GM12878 (cell line): ENCODE data around the gene ARHGEF17. TPM values are rescaled to one million over a fixed set of nuclear protein-coding genes. Genes with fewer than 3 reads are reported as not detected.

ENCODE experiments used
- ATAC-seq: fragments of 200-7000 bp; cut with Tn5 transposase; 3 replicates; pipeline ENCODE4 v1.9.1; 2020; ENCODE audit warnings: mild to moderate bottlenecking, moderate library complexity
- BruUV-seq: library from RNA; stranded (reverse); fragments of 400-500 nt; replicated peaks from 2 replicates; lab custom pipeline; 2021; lab: Mats Ljungman, UMichigan
- CTCF ChIA-PET: fragments of 300-600 bp; sonication (Branson Sonifier 250); formaldehyde crosslinking; extraction: SDS; loops from one replicate; lab custom pipeline; 2021; ENCODE audit warnings: inconsistent platforms; lab: Yijun Ruan, JAX
- POLR2A ChIA-PET: fragments of 350-600 bp; formaldehyde crosslinking; extraction: SDS; loops from one replicate; lab custom pipeline; 2021; ENCODE audit warnings: inconsistent platforms; lab: Charles Lee
- RAD21 ChIA-PET: fragments of 300-600 bp; sonication (Branson Sonifier 250); formaldehyde crosslinking; loops from one replicate; lab custom pipeline; 2023; ENCODE audit warnings: antibody characterized with exemption; ENCODE audit not compliant: unreplicated experiment; lab: Charles Lee
- SMC1A ChIA-PET: fragments of 300-600 bp; sonication (Branson Sonifier 250); formaldehyde crosslinking; loops from one replicate; lab custom pipeline; 2023; ENCODE audit not compliant: unreplicated experiment, uncharacterized antibody; lab: Charles Lee
- DNase-seq: peaks from one replicate; pipeline ENCODE4 v3.0.0-alpha.2; 2011; ENCODE audit warnings: low read depth, low spot score
- FAIRE-seq: peaks from 3 replicates; lab custom pipeline; 2011; peaks lifted over from hg19 to GRCh38; lab: Jason Lieb, UNC
- H2AFZ ChIP-seq: 2 replicates; pipeline ENCODE4 v1.6.0; 2011; ENCODE audit warnings: low read depth, low read length, control low read depth; ENCODE audit not compliant: control insufficient read depth
- H3K27ac ChIP-seq: 2 replicates; pipeline ENCODE4 v1.5.1; 2011; ENCODE audit warnings: control low read depth; ENCODE audit not compliant: control insufficient read depth, insufficient read depth
- H3K27me3 ChIP-seq, 2 experiments: replicated peaks in 1 of 2; 2 replicates each; pipeline versions ENCODE4 v1.6.0 to v1.6.1; 2011; ENCODE audit warnings: low read length in 1 of 2; ENCODE audit not compliant: control insufficient read depth in 2 of 2, insufficient read depth in 2 of 2
- H3K36me3 ChIP-seq, 2 experiments: 2 replicates each; pipeline ENCODE4 v1.5.1; 2011; ENCODE audit warnings: low read length in 1 of 2; ENCODE audit not compliant: control insufficient read depth in 2 of 2, insufficient read depth in 2 of 2
- H3K4me1 ChIP-seq: 2 replicates; pipeline ENCODE4 v1.6.1; 2011; ENCODE audit warnings: mild to moderate bottlenecking, low read length, moderate library complexity, mixed read lengths; ENCODE audit not compliant: control insufficient read depth, insufficient read depth
- H3K4me2 ChIP-seq: 2 replicates; pipeline ENCODE4 v1.6.0; 2011; ENCODE audit warnings: control low read depth; ENCODE audit not compliant: control insufficient read depth, insufficient read depth
- H3K4me3 ChIP-seq: fragments of 200-600 bp; sonication (generic); 2 replicates; pipeline ENCODE4 v1.5.1; 2016
- H3K79me2 ChIP-seq: 2 replicates; pipeline ENCODE4 v1.6.0; 2011; ENCODE audit warnings: low read length; ENCODE audit not compliant: control insufficient read depth, insufficient read depth
- H3K9ac ChIP-seq: 2 replicates; pipeline ENCODE4 v1.8.0; 2011; ENCODE audit warnings: low read length, control low read depth, mixed read lengths; ENCODE audit not compliant: control insufficient read depth, insufficient read depth
- H3K9me3 ChIP-seq: replicated peaks from 3 replicates; pipeline ENCODE4 v1.5.1; 2011; ENCODE audit warnings: mild to moderate bottlenecking, low read length; ENCODE audit not compliant: control insufficient read depth, insufficient read depth
- H4K20me1 ChIP-seq: 2 replicates; pipeline ENCODE4 v1.6.0; 2011; ENCODE audit not compliant: control insufficient read depth, insufficient read depth
- BHLHE40 ChIP-seq, 2 experiments: fragments of 450-650 bp in 1 of 2; IDR thresholded peaks; 2 replicates each; pipeline ENCODE4 v1.6.1; 2011 to 2017; ENCODE audit warnings: low read depth in 2 of 2, borderline replicate concordance in 1 of 2, improper control_type of control experiment in 1 of 2, low read length in 1 of 2, mild to moderate bottlenecking in 1 of 2
- HCFC1 ChIP-seq: fragments of 150-350 bp; IDR thresholded peaks from 2 replicates; pipeline ENCODE4 v1.6.1; 2014; ENCODE audit warnings: low read length
- IKZF1 ChIP-seq: fragments of 450-650 bp; conservative IDR thresholded peaks from 2 replicates; pipeline ENCODE4 v1.6.1; 2017; ENCODE audit warnings: antibody characterized with exemption, mild to moderate bottlenecking
- MTA3 ChIP-seq: IDR thresholded peaks from 2 replicates; pipeline ENCODE4 v1.6.1; 2012; ENCODE audit warnings: low read length, inconsistent platforms, borderline replicate concordance
- RUNX3 ChIP-seq: IDR thresholded peaks from 2 replicates; pipeline ENCODE4 v1.6.1; 2012; ENCODE audit warnings: low read length, inconsistent platforms
- SPI1 ChIP-seq: IDR thresholded peaks from 2 replicates; pipeline ENCODE4 v1.6.1; 2011; ENCODE audit warnings: low read depth, mild to moderate bottlenecking, low read length, moderate library complexity, borderline replicate concordance; ENCODE audit not compliant: insufficient read depth
- TBL1XR1 ChIP-seq: IDR thresholded peaks from 2 replicates; pipeline ENCODE4 v1.6.1; 2012; ENCODE audit warnings: low read depth, low read length, improper control_type of control experiment
- WGBS: methylation state at CpG from one replicate; pipeline ENCODE4 v1.1.6; 2016; ENCODE audit warnings: low lambda C conversion rate; ENCODE audit not compliant: insufficient replicate concordance, insufficient coverage; ENCODE audit errors: missing lambda C conversion rate; 5-methylcytosine and 5-hydroxymethylcytosine counted together
- in situ Hi-C: fragments of 300-500 bp; cut with MboI; formaldehyde crosslinking; loops from 9 replicates; pipeline ENCODE4 v1.14.3; 2018; ENCODE audit warnings: mixed read lengths
- intact Hi-C: fragments of 100-400 bp; cut with micrococcal nuclease; formaldehyde crosslinking; loops from one replicate; pipeline ENCODE4 v1.14.2; 2022; ENCODE audit not compliant: unreplicated experiment
- polyA plus RNA-seq, 11 experiments: library from polyadenylated mRNA; depleted of rRNA in 4 of 11; unstranded in 6 of 11; stranded (reverse) in 5 of 11; fragments of >200 nt; fragmentation: Nextera tagmentation in 4 of 11; fragmentation: Illumina TruSeq in 1 of 11; extraction: Ambion mirVana in 4 of 11; extraction: Trizol in 1 of 11; gene quantifications; 1 replicate in 1 of 11; 2 replicates in 10 of 11; pipeline versions ENCODE4 v1.2.1 to v1.2.3, GENCODE V29; 2011 to 2016; ENCODE audit warnings: inconsistent platforms in 2 of 11, missing spikeins in 2 of 11, low read depth in 1 of 11
- total RNA-seq, 4 experiments: library from RNA; depleted of rRNA in 3 of 4; stranded (reverse); fragments of >200 nt in 3 of 4; fragmentation: Illumina TruSeq in 1 of 4; extraction: Trizol in 1 of 4; gene quantifications; 2 replicates each; pipeline versions ENCODE4 v1.2.1 to v1.2.3, GENCODE V29; 2013 to 2021
- TF ChIP-seq, protein P1 (sequence below): IDR thresholded peaks from 2 replicates; pipeline ENCODE4 v1.6.1; 2011; ENCODE audit warnings: low read depth, low read length, improper control_type of control experiment, borderline replicate concordance
- TF ChIP-seq, protein P2 (sequence below): fragments of 450-650 bp; IDR thresholded peaks from 2 replicates; pipeline ENCODE4 v1.6.1; 2016; ENCODE audit warnings: mild to moderate bottlenecking
- TF ChIP-seq, protein P3 (sequence below): fragments of 450-650 bp; IDR thresholded peaks from 2 replicates; pipeline ENCODE4 v1.6.1; 2016; ENCODE audit warnings: mild to moderate bottlenecking, moderate library complexity, borderline replicate concordance

The ARHGEF17 gene
- total and polyA plus RNA-seq, 10 of the 15 experiments (the other 5 are each of a cell fraction or from before 2014, with no cell fraction given), result 0.15 to 11.0 (median 1.7) TPM

DNA sequence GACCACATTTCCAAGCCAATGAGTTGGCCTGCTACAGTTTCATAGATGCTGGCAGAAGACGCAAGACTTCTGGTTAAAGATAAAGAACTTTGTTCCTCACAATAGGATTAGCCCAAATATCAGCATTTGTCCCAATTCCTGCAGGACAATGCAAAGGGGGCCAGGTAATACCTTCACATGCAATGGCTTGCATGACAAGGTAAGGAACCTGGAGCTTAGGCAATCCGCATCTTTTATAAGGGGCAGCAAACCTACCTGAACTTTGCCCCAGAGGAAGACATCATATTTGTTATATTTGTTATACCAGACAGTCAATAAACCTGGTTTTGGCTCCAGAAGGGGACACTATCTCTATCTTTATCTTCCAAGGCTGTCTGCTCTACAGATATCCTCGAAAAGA is 30.6 kb upstream of the ARHGEF17 start:
- Histone ChIP-seq H2AFZ (no peak overlapping the region), H3K4me1 (peaks cover 7% of the 10 kb centered on the region), H3K36me3 (no peaks in the 10 kb centered on the region), H3K9ac (no peak overlapping the region), H4K20me1 (no peaks in the 10 kb centered on the region), H3K4me2 (no peak overlapping the region), H3K9me3 (no peaks in the 10 kb centered on the region), H3K27me3 (no peaks in the 10 kb centered on the region; a peak in 1 of 4 replicates), H3K27ac (no peak overlapping the region), H3K4me3 (no peak overlapping the region), H3K79me2 (no peaks in the 10 kb centered on the region)
- ChIA-PET POLR2A (no interaction called here), CTCF (interaction anchor here (0.6 to 0.8 kb wide), 2 partner anchors 58 to 348 kb away, joined by 3 read pairs; no protein-coding TSS in a partner anchor), SMC1A (interaction anchor here (1.4 kb wide), 1 partner anchor 100 kb away, joined by 4 read pairs; no protein-coding TSS in a partner anchor), RAD21 (no interaction called here)
- TF ChIP-seq, protein P1, sequence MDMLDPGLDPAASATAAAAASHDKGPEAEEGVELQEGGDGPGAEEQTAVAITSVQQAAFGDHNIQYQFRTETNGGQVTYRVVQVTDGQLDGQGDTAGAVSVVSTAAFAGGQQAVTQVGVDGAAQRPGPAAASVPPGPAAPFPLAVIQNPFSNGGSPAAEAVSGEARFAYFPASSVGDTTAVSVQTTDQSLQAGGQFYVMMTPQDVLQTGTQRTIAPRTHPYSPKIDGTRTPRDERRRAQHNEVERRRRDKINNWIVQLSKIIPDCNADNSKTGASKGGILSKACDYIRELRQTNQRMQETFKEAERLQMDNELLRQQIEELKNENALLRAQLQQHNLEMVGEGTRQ, result no peak
- no peak for TF ChIP-seq TBL1XR1
- TF ChIP-seq, protein P2, sequence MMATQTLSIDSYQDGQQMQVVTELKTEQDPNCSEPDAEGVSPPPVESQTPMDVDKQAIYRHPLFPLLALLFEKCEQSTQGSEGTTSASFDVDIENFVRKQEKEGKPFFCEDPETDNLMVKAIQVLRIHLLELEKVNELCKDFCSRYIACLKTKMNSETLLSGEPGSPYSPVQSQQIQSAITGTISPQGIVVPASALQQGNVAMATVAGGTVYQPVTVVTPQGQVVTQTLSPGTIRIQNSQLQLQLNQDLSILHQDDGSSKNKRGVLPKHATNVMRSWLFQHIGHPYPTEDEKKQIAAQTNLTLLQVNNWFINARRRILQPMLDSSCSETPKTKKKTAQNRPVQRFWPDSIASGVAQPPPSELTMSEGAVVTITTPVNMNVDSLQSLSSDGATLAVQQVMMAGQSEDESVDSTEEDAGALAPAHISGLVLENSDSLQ, result no peak
- 79% methylated on average over 3 of the region's 3 CpGs for WGBS
- no peak for FAIRE-seq
- BruUV-seq, result no TSS peak
- no peak for ATAC-seq
- intact Hi-C loops, result no loop called here
- DNase-seq, result no peak
- in situ Hi-C loops, result no loop called here

DNA sequence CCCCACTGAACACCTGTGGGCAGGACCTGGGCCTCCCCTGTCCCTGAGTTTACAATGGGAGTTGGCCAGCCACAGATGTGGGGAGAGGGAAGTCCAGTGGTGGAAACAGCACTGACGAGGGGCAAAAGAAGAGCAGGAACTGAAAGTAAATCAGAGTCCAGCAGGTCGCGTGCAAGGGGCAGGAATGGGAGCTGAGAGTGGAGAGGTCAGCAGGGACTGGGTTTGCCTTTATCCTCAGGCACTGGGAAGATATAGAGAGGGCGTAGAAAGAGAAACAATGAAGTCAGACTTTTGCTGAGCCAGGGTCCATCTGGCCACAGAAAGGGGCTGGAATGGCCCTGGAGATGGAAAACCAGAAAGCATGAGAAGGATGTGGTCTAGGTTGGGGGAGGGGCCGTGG is 27.4 kb upstream of the ARHGEF17 start:
- Histone ChIP-seq H3K4me2 (no peak overlapping the region), H3K27ac (no peak overlapping the region), H3K4me3 (no peak overlapping the region), H3K79me2 (no peaks in the 10 kb centered on the region), H4K20me1 (no peaks in the 10 kb centered on the region), H3K9me3 (no peaks in the 10 kb centered on the region), H3K4me1 (peaks cover 3% of the 10 kb centered on the region), H3K9ac (no peak overlapping the region), H3K27me3 (no peaks in the 10 kb centered on the region), H3K36me3 (no peaks in the 10 kb centered on the region), H2AFZ (no peak overlapping the region)
- no peak for FAIRE-seq
- peak; percentile 50; the same call in 1 of the 2 replicates for TF ChIP-seq SPI1
- TF ChIP-seq, protein P3, sequence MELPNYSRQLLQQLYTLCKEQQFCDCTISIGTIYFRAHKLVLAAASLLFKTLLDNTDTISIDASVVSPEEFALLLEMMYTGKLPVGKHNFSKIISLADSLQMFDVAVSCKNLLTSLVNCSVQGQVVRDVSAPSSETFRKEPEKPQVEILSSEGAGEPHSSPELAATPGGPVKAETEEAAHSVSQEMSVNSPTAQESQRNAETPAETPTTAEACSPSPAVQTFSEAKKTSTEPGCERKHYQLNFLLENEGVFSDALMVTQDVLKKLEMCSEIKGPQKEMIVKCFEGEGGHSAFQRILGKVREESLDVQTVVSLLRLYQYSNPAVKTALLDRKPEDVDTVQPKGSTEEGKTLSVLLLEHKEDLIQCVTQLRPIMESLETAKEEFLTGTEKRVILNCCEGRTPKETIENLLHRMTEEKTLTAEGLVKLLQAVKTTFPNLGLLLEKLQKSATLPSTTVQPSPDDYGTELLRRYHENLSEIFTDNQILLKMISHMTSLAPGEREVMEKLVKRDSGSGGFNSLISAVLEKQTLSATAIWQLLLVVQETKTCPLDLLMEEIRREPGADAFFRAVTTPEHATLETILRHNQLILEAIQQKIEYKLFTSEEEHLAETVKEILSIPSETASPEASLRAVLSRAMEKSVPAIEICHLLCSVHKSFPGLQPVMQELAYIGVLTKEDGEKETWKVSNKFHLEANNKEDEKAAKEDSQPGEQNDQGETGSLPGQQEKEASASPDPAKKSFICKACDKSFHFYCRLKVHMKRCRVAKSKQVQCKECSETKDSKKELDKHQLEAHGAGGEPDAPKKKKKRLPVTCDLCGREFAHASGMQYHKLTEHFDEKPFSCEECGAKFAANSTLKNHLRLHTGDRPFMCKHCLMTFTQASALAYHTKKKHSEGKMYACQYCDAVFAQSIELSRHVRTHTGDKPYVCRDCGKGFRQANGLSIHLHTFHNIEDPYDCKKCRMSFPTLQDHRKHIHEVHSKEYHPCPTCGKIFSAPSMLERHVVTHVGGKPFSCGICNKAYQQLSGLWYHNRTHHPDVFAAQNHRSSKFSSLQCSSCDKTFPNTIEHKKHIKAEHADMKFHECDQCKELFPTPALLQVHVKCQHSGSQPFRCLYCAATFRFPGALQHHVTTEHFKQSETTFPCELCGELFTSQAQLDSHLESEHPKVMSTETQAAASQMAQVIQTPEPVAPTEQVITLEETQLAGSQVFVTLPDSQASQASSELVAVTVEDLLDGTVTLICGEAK, result no peak
- 0 out of 2 replicates have a peak, but pooled peaks have one; percentile 31 for TF ChIP-seq RUNX3
- no peak for TF ChIP-seq MTA3
- 0 out of 2 replicates have a peak, but pooled peaks have one; percentile 28 for TF ChIP-seq IKZF1
- TF ChIP-seq BHLHE40 (IDR thresholded peaks at IDR 0.05; ENCODE audit: borderline replicate concordance in 1 of 2, low read depth in 2 of 2, low read length in 1 of 2), result peak in 1 of 2 experiments; percentile 59; a peak in 2 of 4 replicates
- TF ChIP-seq HCFC1, result no peak
- no TSS peak for BruUV-seq
- WGBS, result 13% methylated on average over 5 of the region's 5 CpGs
- in situ Hi-C loops, result no loop called here
- ChIA-PET RAD21 (interaction anchor here (0.6 kb wide), 1 partner anchor 251 kb away, joined by 3 read pairs; no protein-coding TSS in a partner anchor), POLR2A (no interaction called here), CTCF (interaction anchor here (0.7 kb wide), 1 partner anchor 57 kb away, joined by 3 read pairs; no protein-coding TSS in a partner anchor), SMC1A (interaction anchor here (1.9 kb wide), 1 partner anchor 8 kb away, joined by 5 read pairs; no protein-coding TSS in a partner anchor)
- no peak for DNase-seq
- intact Hi-C loops, result no loop called here
- ATAC-seq, result no peak
